GM20431 (cell line): ENCODE measurements around the gene PLA2G4E.

Experiments
- in situ Hi-C: fragments of 300-500 bp; cut with MseI, MboI; formaldehyde crosslinking; loops from one replicate; pipeline ENCODE4 v1.15.0; 2020; ENCODE audit warnings: low sequenced_read_pairs; ENCODE audit not compliant: unreplicated experiment

Gene PLA2G4E

DNA sequence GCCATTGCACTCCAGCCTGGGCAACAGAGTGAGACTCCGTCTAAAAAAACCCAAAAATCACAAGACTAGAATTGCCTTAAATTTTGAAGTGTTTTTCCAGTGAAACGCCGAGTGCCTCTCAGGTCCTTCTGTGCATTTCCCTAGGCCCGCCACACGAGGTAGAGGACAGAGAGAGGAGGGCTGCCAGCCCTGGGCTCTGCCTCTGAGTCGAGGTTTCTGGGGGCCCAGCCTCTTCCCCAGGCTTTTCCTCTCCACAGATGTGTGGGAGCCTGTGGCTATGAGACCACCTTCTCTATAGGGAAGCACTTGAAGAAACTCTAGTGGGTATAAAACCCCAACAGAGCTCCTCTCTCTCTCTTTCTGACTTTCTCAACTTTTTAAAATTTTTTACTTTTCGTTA lies 37.6 kb downstream of the PLA2G4E start:
- in situ Hi-C loops = loop anchor here (25.0 kb wide), 1 partner anchor 154 kb away; no protein-coding TSS in a partner anchor

DNA sequence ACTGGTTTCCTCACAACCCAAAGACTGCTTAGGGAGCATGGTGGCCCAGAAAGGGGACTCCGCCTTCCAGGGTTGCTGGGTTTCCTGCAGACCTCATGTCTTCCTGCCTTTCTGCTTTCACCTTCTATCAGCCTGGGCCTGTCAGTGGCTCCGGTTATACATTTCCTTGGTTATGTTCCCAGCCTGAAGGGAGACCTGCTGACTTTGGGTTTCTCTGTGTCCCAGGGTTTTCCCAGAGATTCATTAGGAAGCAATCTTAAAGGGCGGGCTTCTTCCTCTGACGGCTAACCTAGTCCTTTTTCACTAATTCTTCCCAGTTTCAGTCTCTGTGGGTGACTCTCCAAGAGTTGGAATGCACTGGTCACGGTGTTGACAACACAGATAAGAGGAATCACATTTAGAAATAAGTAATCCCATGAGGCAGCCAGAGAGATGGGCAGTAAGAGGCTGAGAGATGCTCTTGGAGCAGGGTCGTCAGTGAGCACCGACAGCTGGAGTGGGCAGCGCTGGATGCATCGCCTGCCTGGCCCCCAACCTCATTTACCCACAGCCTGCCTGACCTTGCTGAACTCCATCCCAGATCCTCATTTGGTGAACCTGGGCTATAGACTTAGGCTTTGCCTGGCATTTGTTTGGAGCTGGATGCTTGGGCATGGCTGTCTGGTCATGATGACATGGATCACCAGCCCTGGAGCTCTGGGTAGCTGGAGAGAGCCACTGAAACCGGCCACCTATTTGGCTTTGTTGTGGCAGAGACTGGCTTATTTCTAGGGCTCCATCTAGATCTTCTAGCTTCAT lies 38.5 kb downstream of the PLA2G4E start:
- in situ Hi-C loops = loop anchor here (25.0 kb wide), 1 partner anchor 155 kb away; no protein-coding TSS in a partner anchor

DNA sequence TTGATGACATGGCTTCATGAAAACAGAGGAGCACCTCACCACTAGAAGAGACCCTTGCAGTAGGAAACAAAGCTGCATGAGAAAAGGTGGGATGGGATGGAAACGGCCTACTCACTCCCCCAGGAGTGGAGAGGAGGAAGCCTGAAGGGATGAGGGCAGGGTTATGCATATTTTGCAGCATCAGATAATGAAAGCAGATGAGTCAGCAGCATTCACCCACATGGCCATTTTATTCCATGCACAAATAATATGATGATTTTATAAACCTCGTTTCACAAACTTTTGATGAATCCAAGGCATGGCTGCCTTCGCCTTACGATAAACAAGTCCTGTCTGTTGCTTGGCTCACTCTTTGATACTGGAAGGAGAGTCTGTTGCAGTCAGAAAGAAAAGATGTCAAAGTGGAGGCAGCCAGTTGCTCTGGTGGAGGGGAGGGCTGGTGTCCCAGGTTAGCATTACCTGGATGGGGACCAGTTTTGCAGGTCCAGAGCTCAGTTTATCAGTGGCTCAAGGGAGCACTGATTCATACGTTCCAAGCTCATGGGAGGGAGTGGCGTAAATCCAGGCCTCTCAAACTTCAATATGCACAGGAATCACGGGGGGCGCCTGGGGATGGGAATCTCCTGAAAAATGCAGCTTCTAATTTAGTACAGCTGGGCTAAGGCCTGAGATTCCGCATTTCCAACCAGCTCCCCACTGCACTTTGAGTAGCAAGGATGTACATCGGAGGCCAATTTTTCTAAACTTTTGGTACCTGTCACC lies 39.3 kb downstream of the PLA2G4E start:
- in situ Hi-C loops = loop anchor here (25.0 kb wide), 1 partner anchor 156 kb away; no protein-coding TSS in a partner anchor

DNA sequence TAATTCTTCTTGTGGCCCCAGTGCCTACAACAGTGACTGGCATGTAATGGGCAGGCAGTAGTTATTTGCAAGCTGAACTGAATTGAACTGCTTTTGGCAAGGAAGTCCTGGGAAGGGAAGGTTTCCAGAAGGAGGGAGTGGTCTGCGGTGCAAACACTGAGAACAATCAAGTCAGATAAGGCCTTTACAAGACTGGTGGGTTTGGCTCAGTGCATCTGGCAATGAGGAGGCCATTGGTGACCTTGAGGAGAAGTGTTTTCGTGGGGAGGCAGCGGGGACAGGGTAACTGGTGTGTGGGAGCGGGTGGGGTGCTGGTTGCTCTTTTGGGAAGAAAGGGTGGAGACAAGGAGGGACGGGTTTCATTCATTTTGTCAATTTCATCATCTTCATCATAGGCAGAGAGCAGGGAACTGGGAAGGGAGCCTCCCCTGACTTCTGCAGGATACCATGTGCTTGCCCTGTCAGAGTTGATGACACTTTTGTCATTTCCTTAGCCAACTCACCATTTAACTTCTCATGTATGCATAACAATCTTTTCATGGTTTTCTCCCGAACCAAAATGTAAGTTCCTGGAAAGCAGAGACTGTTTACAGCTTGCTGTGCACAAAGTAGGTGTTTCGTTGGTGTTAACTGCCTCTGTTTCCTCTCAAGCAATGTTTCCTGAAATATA lies 40.1 kb downstream of the PLA2G4E start:
- in situ Hi-C loops = loop anchor here (25.0 kb wide), 1 partner anchor 157 kb away; no protein-coding TSS in a partner anchor

DNA sequence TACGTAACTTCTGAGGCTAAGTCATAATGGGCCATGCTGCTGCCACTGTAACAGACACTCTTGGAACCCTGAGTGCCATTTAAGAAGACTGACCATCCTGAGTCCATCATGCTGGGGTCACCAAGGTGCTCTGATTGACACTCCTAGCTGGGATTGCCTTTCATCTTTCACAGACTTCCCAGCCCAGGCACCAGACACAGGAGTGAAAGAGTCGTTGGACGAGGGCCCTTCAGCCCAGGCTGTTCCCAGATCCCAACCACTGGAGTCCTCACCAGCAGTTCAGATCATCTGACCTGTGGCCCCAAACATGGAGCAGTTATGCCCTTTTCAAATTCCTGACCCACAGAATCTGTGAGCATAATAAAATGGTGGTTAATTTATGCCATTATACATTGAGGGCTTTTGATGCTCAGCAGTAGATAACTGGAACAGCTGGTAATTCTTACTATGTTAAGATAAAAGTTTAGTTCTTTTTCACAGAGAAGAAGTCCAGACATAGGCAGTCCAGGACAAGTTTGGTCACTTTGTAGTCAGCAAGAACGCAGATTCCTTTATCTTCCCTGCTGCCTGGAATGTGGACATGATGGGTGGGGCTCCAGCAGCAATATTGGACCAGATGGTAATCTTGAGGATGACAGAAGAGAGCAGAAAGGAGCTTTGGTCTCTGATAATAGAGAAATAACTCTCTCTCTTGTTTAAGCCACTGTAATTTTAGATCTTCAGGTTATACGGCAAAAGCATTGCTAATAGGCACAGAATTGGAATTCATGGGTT lies 41.2 kb downstream of the PLA2G4E start:
- in situ Hi-C loops = loop anchor here (25.0 kb wide), 1 partner anchor 158 kb away; no protein-coding TSS in a partner anchor

DNA sequence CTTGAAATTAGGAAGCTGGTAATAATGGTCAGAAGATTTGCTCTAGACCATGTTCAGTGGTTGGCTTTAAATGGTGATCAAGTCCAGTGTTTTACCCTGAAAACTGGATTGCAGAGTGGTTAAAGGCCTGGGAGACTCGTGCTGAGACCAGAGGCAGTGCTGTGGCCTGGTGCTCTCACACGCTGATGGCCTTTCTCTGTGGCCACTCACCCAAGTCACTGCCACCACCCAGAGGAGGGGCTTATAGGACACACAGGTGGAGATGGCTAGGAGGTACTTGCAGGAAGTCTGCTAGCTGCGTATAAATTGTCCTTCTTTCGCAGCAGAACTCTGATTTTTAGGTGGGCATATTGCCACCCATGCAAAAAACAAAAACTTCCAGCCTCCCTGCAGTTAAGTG lies 42.3 kb downstream of the PLA2G4E start:
- in situ Hi-C loops = loop anchor here (25.0 kb wide), 1 partner anchor 159 kb away; no protein-coding TSS in a partner anchor

DNA sequence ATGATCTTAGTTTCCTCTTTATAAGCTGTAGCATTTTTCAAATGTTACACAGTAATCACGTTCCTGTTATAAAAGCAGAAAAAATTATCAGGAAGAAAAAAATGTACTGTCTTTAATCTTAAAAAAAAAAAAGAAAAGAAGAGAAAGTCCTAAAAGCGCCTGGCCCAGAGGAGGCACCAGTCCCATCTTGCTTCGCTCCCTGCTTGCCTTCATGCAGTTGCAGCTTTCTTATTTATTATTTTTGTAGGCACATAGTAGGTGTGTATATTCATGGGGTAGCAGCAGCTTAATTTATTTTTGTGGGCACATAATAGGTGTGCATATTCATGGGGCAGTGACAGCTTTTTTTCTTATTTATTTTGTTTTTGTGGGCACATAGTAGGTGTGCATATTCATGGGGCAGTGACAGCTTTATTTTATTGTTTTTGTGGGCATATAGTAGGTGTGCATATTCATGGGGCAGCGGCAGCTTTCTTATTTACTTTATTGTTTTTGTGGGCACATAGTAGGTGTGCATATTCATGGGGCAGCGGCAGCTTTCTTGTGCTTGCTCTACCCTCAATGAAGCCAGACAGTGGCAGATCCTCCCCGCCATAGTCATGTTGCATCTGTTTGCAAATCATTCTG lies 43.0 kb downstream of the PLA2G4E start:
- in situ Hi-C loops = loop anchor here (25.0 kb wide), 1 partner anchor 159 kb away; no protein-coding TSS in a partner anchor

DNA sequence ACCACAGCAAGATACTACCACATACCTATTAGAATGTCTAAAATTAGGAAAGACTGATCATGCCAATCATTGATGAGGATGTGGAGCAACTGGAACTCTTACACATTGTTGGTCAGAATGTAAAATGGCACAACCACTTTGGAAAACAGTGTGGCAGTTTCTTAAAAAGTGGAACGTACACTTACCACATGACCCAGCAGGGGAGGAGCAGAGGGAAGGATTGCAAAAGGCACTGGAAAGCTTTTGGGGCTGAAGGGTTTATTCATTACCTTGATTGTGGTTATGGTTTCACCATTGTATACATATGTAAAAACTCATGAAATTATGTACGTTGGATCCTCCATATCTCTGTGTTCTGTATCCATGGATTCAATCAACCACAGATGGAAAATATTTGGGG lies 45.2 kb downstream of the PLA2G4E start:
- in situ Hi-C loops = loop anchor here (25.0 kb wide), 1 partner anchor 162 kb away; no protein-coding TSS in a partner anchor

DNA sequence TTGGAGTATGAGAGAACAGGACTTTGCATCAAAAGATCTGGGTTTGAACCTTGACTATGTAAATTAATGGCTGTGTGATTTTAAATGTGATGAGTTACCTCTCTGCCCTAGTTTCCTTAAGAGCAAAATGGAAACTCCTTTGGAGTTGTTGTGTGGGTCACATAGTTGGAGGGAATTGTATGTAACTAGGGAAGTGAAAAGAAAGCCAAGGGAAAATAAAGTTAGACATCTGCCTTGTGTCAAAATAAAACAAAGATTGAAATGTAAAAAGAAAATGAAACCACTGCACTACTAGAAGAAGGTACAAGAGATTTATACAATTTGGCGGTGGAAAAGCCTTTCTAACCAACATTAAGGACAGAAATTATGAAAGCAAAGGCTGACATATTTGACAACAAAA lies 46.8 kb downstream of the PLA2G4E start:
- in situ Hi-C loops = no loop called here

DNA sequence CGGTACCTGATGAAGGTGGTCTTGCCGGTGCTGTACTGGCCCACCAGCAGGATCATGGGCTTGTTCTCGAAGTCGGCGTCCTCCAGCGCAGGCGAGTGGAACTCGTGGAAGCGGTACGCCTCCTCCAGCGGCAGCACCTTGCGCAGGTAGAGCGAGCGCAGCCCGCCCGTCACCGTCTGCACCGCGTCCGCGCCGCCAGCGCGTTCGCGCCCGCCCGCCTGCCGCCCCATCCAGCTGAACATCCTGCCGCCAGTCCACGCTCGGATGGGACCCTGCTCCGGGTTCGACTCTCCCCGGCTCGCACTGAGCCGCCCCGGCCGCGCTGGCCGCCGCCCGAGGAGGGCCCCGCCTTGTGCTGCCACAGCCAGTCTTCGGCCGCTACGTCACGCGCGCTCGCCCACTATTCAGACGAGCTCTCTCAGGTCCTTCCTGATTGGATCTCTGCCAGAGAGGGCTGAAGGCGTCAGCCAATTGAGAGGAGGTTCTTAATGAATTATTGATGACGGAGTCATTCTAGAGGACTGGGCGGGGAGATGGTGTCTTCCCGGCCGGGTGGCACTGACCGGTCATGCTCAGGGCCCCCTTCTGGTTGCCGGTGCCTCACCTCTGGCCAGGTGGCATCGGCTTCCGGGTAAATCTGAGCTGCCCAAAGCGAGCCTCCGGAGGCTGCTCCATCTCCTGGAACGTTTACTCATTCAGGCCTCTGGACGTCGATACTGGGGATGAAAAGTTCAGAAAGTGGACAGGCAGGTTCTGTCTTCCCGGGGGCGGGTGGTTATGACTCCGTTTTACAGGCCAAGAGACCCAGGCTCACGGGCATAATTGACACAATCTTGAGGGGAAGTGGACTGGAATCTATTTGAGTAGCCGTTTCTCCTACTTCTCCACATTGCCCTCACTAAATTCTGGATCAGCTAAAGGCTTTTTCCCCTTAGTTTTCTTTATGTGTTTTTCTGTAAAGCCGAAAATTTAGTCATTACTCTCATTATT lies 48.3 kb downstream of the PLA2G4E start, which contains the start of gene EHD4:
EHD4 (minus strand) TSS at position 305 of the 990 bp plus-strand sequence; CDS start at position 242, 63 bp downstream.
- in situ Hi-C loops = no loop called here

DNA sequence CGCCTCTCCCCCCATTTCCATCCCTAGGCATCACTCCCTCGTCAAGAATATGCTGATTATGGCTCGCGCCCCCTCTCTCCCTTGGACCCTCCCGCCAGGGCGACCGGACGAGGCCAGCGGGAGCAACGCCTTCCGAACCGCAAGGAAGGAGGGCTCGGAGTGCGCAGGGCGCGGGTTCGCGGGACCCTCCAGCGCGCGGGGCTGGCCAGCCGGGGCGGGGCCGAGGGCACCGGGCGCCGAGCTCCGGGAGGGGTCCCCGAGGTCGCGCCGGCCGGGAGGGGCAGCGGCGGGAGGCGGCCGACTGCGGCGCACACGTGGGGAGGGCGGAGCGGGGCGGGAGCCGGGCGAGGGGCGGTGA lies 49.0 kb downstream of the PLA2G4E start:
- in situ Hi-C loops = no loop called here

DNA sequence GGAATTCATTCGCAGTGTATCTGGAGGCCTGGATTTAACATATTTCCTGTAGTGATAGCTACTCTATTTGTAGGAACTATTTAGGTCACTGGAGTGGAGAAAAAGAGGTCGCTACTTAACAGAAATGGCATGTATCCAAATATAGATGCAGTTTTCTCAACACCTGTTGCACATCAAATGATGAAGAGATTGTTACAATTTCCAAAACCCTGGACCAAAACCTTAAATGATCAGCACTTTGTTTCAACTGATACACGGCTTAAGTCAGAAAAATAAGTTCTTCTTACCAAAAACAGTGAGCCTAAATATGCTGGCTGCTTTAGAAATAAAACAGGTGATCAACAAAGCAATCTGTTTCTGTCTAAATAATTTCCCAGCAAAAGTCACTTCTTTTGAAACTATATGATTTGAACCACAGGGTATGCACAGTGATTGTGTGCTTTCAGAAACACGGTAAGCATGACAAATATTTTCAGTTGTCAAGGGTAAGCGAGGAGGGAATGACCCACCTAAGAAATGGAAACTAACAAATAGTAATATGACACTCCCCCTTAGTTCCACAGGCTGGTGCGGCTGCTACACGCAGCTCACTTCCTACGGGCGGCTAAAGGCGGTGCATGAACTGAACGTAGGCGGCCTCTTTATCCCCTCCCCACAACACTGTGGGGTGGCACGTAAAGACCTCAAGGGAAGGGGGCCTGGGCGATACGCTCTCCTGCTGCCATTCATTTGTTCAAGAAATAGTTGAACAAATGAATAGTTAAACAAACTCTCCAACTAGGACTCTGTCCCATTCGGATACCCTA lies 49.5 kb downstream of the PLA2G4E start:
- in situ Hi-C loops = no loop called here

DNA sequence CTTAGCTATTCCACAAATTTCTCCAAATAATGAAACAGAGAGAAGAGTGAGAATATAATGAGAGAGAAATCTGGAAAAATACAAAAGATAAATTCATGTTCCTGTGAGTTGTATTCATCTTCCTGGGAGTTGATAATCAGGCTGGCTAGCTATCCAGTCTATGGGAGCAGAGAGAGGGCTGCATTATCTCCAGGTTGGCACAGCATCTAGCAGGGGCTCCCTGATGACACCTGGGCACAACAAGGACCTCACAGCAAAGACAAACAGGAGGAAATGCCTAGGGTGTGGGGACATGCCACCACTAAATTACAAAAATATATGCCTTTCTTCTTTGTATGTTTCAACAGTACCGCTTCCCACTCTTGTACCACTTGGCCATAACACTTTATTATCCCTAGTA lies 50.4 kb downstream of the PLA2G4E start:
- in situ Hi-C loops = no loop called here

DNA sequence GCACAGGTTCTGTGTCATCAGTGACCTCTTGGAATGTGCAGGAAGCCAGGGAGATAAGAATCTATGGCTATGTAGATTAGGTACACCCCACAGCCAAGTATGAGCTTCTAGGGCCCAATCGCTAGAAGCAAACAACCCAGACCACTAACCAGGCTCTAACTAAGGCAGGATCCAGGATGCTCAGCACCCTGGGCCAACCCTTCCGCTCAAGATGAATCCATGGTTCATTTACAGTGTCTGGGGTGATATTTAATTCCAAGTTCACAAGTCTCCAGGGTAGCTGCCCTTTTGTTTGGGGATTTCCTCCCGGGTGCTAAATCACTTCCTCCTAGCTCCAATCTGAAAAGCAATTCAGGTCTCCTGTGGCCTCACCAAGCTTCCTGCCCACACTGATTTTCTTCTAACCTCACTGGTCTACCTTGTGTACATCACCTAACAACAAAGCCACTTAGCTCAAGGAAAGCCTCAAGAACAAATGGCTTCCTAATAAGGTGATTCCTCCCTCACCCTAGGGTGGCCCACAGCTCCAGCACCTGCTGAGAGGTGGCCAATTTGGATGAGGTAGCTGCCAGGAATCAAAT lies 50.9 kb downstream of the PLA2G4E start:
- in situ Hi-C loops = no loop called here

DNA sequence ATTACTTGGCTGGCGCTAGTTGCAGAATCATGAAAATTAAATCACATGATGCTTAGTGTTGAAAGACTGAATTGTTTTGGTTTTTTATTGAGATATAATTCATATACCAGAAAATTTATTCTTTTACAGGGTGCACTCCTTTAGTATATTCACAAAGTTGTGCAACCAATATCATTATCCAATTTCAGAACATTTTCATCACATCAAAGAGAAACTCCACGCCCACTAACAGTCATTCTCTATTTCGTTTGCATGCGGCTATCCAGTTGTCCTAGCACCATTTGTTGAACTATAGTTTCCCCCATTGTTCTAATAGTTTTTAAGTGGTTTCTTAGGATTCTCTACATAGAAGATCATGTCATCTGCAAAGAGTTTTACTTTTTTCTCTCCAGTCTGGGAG lies 52.1 kb downstream of the PLA2G4E start:
- in situ Hi-C loops = no loop called here

DNA sequence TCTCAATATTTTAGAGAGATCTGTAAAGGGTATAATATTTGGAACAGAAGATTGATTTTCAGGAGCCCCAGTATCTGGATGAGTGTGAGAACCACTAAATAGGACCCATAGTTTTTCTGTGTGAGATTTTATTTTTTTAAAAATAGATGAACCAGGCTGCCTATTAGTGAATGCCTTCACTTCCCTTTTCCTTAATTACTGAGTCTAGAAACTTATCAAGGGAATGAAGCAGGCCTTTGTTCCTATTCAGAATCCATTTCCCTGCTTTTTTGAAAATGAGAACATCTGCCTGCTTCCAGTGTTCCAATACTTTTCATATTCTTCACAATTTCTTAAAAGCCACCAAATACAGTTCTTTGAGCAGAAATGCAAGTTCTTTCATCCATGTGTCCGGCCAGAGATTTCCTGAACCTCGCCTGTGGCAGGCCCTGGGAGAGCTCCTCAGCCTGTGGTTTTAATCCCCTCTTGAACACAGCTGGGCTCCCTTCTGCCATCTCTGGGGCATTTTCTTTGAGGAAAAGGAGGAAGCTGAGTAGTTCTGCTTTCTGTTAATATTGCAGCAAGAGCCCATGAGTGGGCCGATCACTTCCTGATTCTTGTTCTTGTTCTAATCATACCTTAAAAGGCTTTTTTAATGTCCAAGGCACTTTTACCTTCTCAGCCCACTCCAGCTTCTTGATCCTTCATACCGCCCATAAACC lies 53.2 kb downstream of the PLA2G4E start:
- in situ Hi-C loops = no loop called here
